Suprapubic skin (tissue), 4 donors: ENCODE results near the gene SPACA7.

Source experiments
- CTCF ChIP-seq, 2 donors: fragments of 200-600 bp in 1 of 2; fragments of 450-650 bp in 1 of 2; sonication (generic) in 1 of 2; IDR thresholded peaks; one replicate each; pipeline ENCODE4 v1.5.1; 2016 to 2019; ENCODE audit warnings: antibody characterized with exemption in 2 of 2, mild to moderate bottlenecking in 1 of 2, moderate library complexity in 1 of 2
- EP300 ChIP-seq: sonication (generic); formaldehyde crosslinking; IDR thresholded peaks from one replicate; pipeline ENCODE4 v1.6.1; 2017; ENCODE audit warnings: antibody characterized with exemption
- POLR2A ChIP-seq, 2 donors: fragments of 450-650 bp; IDR thresholded peaks; one replicate each; pipeline ENCODE4 v1.6.1; 2017; ENCODE audit warnings: antibody characterized with exemption in 2 of 2, mild to moderate bottlenecking in 2 of 2, moderate library complexity in 2 of 2
- POLR2AphosphoS5 ChIP-seq, 3 donors: sonication (generic); formaldehyde crosslinking; IDR thresholded peaks; one replicate each; pipeline ENCODE4 v1.6.1; 2017; ENCODE audit warnings: antibody characterized with exemption in 3 of 3

GRCh38 chr13:112450118-112450903, 74.2 kb downstream of the SPACA7 start:
- TF ChIP-seq CTCF (IDR thresholded peaks at IDR 0.05), result no peak
- TF ChIP-seq POLR2A (IDR thresholded peaks at IDR 0.05), result no peak
- no peak for TF ChIP-seq EP300
- TF ChIP-seq POLR2AphosphoS5 (IDR thresholded peaks at IDR 0.05), result no peak
